HG02970 (cell line): ENCODE measurements around the gene PLXNC1.

Source experiments
- ATAC-seq: cut with Tn5 transposase; IDR thresholded peaks from one replicate; pipeline ENCODE4 v1.9.1; 2021; ENCODE audit warnings: mild to moderate bottlenecking, moderate library complexity, moderate number of reproducible peaks; ENCODE audit not compliant: unreplicated experiment, low FRiP score

The PLXNC1 gene

DNA sequence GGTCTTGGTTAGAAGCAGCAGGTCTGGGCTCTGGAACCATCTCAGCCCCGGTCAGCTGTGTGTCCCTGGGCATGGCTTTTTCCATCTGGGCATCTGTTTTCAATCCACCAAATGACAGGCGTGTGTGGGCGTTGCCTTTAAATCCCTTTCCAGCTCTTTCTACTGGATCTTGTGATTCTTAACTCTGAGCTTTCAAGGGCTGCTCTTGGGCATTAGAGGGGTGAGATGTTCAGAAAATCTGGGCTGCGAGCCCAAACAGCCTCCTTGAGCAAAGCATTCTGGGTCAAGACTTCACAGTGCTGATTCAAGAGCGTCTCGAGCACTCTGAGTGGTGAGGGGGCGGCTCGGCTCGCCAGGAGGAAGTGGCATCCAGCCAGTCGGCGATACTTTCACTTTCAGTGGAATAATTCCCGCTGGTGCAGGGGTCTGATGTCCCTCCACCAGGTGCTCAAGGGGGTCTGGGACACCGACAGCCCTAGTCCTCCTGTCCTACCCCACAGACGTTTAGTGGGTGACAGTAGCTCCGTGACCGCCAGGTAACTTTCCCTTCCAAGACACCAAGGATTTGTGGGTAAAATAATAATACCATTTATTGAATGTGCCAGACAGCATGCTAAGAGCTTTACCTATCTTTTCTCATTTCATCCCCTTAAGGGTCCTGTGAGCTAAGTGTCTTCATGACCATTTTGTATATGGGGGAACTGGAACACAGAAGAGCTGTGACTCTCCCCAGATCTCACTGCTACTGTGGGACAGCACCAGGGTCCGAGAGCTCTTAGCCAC is 114.0 kb downstream of the PLXNC1 start:
- peak; percentile 43 for ATAC-seq

- peak; percentile 22 for ATAC-seq
Measured at GRCh38 chr12:94263011-94263811, 114.8 kb downstream of the PLXNC1 start.

- no peak for ATAC-seq
Measured at GRCh38 chr12:94263905-94264561, 115.7 kb downstream of the PLXNC1 start.

DNA sequence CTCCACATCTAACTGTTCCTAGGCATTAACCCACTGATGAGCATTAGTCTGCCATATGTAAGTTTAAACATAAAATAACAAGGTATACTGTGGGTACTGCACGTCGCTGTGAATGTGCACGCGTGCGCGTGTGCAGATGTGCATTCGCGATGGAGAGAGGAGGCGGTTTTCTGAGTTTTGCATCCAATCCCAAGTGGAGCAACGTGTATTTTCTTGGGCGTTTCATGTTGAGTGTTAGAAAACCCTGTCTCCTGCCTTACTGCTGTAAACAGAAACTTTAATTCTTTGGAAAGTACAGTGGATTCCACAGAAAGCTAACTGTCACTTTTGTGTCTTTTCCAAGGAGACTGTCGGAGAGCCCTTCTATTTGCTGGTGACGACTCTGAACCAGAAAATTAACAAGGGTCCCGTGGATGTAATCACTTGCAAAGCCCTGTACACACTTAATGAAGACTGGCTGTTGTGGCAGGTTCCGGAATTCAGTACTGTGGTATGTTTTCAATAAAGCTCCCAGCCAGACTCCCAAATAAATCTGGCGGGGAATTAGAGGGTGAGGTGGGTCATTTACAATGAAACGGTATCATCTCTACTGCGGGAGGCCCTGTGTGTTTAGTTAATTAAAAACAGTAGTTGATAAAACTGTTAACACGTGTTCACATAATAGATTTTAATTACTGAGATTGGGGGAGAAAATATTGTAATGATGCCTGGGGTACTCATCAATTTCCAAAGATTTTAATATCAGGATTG is 116.5 kb downstream of the PLXNC1 start:
- ATAC-seq = no peak

GRCh38 chr12:94265539-94265938 is 117.2 kb downstream of the PLXNC1 start:
- ATAC-seq = no peak

DNA sequence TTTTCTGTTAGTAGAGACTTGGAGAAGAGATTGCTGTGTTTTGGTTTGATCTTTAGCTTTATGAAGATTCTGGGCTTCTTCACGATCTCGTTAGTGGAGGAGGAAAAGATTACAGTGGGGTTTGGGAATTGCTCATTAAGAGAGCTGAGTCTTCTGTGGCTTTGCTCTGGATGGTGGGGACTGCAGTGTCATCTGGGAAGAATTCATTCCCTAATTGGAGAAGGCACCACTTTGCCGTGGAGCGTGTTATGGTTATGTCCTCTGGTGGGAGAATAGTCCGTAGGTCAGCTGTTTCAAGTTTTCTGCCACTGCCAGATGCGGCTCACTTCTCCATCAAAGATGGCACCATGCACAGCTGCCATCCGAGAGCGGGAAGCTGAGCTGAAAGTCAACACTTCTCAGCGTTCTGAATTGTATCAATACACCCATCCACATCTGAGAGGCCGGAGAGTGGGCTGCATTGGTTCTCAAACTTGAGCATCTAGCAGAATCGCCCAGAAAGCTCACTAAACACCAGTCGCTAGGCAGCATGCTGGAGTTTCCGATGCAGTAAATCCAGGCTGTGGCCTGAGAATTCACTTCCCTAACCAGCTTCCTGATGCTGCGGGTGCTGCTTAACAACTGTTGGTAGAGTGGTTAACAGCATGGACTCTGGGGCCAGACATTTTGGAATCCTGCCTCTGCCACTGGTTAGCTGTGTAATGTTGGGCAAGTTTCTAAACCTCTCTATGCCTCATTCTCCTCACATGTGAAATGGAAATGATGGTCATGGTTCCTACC is 117.8 kb downstream of the PLXNC1 start:
- ATAC-seq = no peak

- no peak for ATAC-seq
Measured at GRCh38 chr12:94266796-94267536, 118.6 kb downstream of the PLXNC1 start.

DNA sequence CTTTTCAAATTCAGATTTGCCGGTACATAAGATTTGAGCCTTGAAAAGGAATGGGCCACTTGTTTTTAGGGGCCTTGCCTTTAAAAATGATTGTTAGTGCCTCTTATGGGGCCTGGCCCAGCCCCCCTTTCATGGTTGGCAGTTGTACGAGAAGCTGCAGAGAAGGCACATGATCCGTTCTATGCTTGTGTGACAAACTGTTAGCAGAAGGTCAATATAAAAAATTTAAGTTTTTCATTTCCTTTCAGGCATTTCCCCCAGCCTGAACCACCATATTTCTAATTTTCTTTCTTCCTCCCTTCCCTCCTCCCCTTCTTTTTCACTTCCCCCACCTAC is 119.1 kb downstream of the PLXNC1 start:
- no peak for ATAC-seq

DNA sequence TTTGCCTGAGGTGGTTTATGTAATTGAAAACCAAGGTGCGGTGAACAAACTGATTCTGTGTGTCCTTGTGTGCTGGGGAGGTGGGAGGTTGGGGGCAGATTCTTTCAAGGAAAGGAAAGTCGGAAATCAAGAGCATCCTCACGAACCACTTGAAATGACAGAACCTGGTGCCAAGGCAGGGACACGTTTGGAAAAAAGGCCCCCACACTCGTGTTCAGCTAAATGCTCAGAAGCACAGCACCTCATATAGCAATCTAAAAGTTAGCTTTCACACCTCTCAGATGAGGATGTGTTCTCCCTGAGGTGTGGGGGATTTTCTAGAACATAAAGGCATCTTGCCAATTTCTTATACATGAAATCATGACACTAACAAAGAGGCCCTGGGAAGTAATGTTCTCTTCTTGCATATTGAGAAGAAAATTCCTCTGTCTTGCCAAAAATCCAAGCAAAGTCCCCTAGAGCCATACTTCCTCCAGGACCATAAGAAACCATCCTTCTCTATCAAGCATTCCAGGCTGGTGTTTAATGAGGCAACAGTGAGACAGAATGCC is 119.6 kb downstream of the PLXNC1 start:
- ATAC-seq = no peak

GRCh38 chr12:94269316-94269999 is 121.1 kb downstream of the PLXNC1 start:
- no peak for ATAC-seq

DNA sequence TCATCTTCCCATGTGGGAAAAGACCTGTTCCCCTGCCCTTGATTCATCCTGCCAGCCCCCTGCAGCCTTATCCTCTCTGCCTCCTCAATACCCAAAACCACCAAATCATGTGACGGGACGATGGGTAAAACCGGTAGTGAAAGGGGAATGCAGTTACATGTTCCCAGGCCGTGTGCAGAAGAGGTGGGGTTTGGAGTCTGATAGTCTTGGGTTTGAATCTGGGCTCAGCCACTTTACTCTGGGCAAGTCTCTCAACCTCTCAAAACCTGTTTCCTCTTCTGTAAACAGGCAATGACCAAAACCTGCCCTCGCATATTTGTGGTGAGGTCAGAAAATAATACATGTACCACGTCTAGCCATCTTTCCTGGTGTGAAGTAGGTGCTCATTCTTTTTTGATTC is 123.0 kb downstream of the PLXNC1 start:
- no peak for ATAC-seq

DNA sequence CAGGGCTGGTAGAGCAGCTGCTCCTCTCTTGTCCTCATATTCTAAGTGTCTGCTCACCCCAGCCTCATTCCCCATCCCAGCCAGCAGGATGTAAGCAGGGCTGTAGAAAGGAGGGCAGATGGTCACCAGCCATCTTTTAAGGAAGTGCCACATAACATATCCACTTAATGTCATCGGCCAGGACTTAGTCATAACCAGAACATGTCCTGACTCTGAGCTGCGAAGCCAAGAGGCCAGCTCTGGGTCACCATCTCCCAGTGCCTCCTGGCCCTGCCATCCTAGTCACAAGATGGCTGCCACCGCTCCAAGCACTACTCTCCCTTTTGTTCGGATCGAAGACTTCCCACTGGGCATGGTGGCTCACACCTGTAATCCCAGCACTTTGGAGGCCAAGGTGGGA is 123.9 kb downstream of the PLXNC1 start:
- ATAC-seq = no peak

DNA sequence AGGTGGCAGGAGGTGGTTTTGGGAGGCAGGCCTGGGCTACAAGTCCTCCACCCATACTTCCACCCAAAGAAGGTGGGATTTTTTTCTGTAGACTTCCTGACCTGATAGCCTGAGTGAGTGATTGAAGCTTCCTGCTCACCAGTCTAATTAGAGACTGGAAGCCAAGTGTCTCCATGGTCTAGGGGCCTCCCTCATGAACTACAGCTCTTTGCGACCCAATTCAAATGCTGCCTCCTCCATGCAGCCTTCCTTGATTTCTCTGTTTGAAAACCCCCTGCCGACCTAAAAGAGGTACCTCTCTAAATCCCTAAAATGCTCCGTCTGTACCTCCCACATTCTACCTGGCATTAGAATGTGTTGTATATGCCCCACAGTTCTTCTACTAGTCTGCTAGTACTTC is 124.9 kb downstream of the PLXNC1 start:
- no peak for ATAC-seq

DNA sequence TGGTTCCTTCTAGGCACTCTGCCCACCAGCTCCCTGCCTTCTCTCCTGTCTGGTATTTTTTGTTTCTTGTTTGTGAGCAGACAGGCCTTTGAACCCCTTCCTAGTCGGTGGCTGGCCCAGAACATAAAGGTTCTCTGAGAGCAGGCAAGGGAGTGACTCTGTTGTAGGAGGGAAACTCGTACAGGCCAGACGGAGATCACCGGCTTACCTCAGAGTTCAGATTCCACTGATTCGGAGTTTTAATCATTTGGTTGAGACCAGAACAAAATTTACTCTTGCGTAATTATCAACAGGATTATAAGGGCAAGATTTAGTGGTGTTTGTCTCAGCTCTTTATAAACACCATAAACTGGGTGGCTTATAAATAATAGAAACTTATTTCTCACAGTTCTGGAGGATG is 128.3 kb downstream of the PLXNC1 start:
- no peak for ATAC-seq

- ATAC-seq = no peak
Measured at GRCh38 chr12:94277426-94278000, 129.1 kb downstream of the PLXNC1 start.

- no peak for ATAC-seq
Measured at GRCh38 chr12:94280063-94280462, 131.7 kb downstream of the PLXNC1 start.

GRCh38 chr12:94282675-94283074 is 134.3 kb downstream of the PLXNC1 start:
- no peak for ATAC-seq

DNA sequence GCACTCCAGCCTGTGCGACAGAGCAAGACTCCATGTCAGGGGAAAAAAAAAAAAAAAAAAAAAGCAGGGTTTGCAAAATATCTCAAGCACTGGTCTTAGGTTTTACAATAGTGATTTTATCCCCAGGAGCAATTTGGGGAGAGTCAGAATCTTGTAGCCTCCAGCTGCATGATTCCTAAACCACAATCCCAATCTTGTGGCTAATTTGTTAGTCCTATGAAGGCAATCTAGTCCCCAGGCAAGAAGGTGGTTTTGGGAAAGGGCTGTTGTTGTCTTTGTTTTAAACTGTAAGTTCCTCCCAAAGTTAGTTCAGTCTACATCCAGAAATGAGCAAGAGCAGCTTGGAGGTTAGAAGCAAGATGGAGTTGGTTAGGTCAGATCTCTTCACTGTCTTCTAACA is 135.7 kb downstream of the PLXNC1 start:
- ATAC-seq = no peak
